ENCODE measurements around the gene RNF26. TPM values are rescaled to one million over a fixed set of nuclear protein-coding genes. Genes with fewer than 3 reads are reported as not detected.

The RNF26 gene
- total and polyA plus RNA-seq, 2 of the 4 experiments (the other 2 are of a cell fraction): 3.4 to 36.7 TPM

DNA sequence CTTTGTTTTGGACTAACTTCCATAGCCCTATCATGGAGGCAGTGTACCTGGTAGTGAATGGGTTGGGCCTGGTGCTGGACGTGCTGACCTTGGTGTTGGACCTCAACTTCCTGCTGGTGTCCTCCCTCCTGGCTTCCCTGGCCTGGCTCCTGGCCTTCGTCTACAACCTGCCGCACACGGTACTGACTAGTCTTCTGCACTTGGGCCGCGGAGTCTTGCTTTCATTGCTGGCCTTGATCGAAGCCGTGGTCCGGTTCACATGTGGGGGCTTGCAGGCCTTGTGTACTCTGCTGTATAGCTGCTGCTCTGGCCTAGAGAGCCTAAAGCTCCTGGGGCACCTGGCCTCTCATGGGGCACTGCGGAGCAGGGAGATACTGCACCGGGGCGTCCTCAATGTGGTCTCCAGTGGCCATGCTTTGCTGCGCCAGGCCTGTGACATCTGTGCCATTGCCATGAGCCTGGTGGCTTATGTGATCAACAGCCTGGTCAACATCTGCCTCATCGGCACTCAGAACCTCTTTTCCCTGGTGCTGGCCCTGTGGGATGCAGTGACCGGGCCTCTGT lies 846 bp downstream of the RNF26 start:
- ChIA-PET CTCF (interaction anchor here (1.1 kb wide), 1 partner anchor 240 kb away, joined by 3 read pairs; a partner anchor contains a TSS), POLR2A (ENCODE audit: unreplicated experiment) (no interaction called here)
- DNase-seq (no peak), ATAC-seq (ENCODE audit: low read depth) (no peak)
- Histone ChIP-seq H3K4me1 (ENCODE audit: control insufficient read depth, insufficient read depth, low read length) (peaks cover 23% of the 10 kb centered on the region), H3K4ac (ENCODE audit: low read depth, low read length) (peak overlapping the region; percentile 94), H3K9ac (ENCODE audit: low read depth, low read length) (peak overlapping the region; percentile 90), H4K20me1 (ENCODE audit: insufficient read depth, low read length) (peaks cover 5% of the 10 kb centered on the region; the same call in 1 of the 2 replicates), H3K23ac (ENCODE audit: low read depth, low read length) (peak overlapping the region; percentile 60), H2BK120ac (ENCODE audit: low read depth, low read length) (peak overlapping the region; percentile 40; the same call in 1 of the 2 replicates), H3K18ac (ENCODE audit: low read depth, low read length) (no peak overlapping the region), H2BK15ac (ENCODE audit: low read depth, low read length) (0 out of 3 replicates have a peak overlapping the region, but pooled peaks have one; percentile 8), H3K14ac (replicated peaks; ENCODE audit: low read depth, low read length) (peak overlapping the region; percentile 95), H3K4me2 (ENCODE audit: low read depth, low read length) (peak overlapping the region; percentile 78), H2BK20ac (ENCODE audit: low read depth, low read length) (no peak overlapping the region), H2BK5ac (ENCODE audit: low read depth, low read length, poor library complexity, severe bottlenecking) (no peak overlapping the region), H2AFZ (replicated peaks; ENCODE audit: low read length, poor library complexity) (no peak overlapping the region), H4K5ac (ENCODE audit: low read depth, low read length) (no peak overlapping the region), H3K4me3 (ENCODE audit: insufficient read depth, low read depth, low read length) (peak overlapping the region; percentile 77), H2AK9ac (replicated peaks; ENCODE audit: low read depth, low read length, poor library complexity) (peak overlapping the region; percentile 94), H4K8ac (ENCODE audit: low read depth in 2 of 2, low read length in 2 of 2) (peak overlapping the region; percentile 63 to 86), H3K79me1 (ENCODE audit: low read depth in 1 of 2, low read length in 2 of 2) (peaks cover 17 to 38% of the 10 kb centered on the region in 2 experiments; a peak in 3 of 4 replicates), H2AK5ac (ENCODE audit: low read depth, low read length) (peak overlapping the region; percentile 99), H3K36me3 (ENCODE audit: control insufficient read depth, insufficient read depth, low read length) (peaks cover 2% of the 10 kb centered on the region; the same call in 1 of the 2 replicates), H3K27me3 (ENCODE audit: control insufficient read depth, insufficient read depth, low read length) (no peaks in the 10 kb centered on the region), H3K9me3 (ENCODE audit: control insufficient read depth, insufficient read depth, low read length) (no peaks in the 10 kb centered on the region), H3K27ac (ENCODE audit: insufficient read depth, low read length) (peak overlapping the region; percentile 79), H3K56ac (ENCODE audit: extremely low read depth, insufficient read depth, low read length) (peak overlapping the region; percentile 83; the same call in 1 of the 2 replicates), H4K91ac (ENCODE audit: insufficient read depth, low read depth, low read length) (peak overlapping the region; percentile 91), H3K9me1 (ENCODE audit: insufficient read depth, low read length) (peaks cover 14% of the 10 kb centered on the region)
- in situ Hi-C loops (cut with MboI; ENCODE audit: low sequenced_read_pairs) (no loop called here), dilution Hi-C loops (cut with HindIII; ENCODE audit: low sequenced_read_pairs, unreplicated experiment) (no loop called here), intact Hi-C loops (cut with micrococcal nuclease) (loop anchor here (5.0 kb wide), 1 partner anchor 188 kb away; the partner anchor contains the start of gene ABCG4)
- TF ChIP-seq RCOR1 (IDR thresholded peaks at IDR 0.05; ENCODE audit: insufficient replicate concordance, low read length) (no peak), SMC3 (IDR thresholded peaks at IDR 0.05; ENCODE audit: low read depth, low read length) (no peak), BHLHE40 (IDR thresholded peaks at IDR 0.05; ENCODE audit: low read depth, low read length) (no peak), MXI1 (IDR thresholded peaks at IDR 0.05; ENCODE audit: borderline replicate concordance, low read depth, low read length) (no peak), RFX5 (IDR thresholded peaks at IDR 0.05; ENCODE audit: low read depth, low read length) (no peak), CHD1 (IDR thresholded peaks at IDR 0.05; ENCODE audit: low read depth, low read length) (no peak), MAFK (IDR thresholded peaks at IDR 0.05; ENCODE audit: low read depth, low read length) (no peak), POLR2A (IDR thresholded peaks at IDR 0.05; ENCODE audit: low read depth, low read length) (no peak), RAD21 (IDR thresholded peaks at IDR 0.05; ENCODE audit: low read length) (no peak), ELK1 (IDR thresholded peaks at IDR 0.05; ENCODE audit: borderline replicate concordance, low read depth, low read length) (no peak), NFE2L2 (IDR thresholded peaks at IDR 0.05; ENCODE audit: low read depth, low read length) (no peak)
- TF ChIP-seq, protein P1, sequence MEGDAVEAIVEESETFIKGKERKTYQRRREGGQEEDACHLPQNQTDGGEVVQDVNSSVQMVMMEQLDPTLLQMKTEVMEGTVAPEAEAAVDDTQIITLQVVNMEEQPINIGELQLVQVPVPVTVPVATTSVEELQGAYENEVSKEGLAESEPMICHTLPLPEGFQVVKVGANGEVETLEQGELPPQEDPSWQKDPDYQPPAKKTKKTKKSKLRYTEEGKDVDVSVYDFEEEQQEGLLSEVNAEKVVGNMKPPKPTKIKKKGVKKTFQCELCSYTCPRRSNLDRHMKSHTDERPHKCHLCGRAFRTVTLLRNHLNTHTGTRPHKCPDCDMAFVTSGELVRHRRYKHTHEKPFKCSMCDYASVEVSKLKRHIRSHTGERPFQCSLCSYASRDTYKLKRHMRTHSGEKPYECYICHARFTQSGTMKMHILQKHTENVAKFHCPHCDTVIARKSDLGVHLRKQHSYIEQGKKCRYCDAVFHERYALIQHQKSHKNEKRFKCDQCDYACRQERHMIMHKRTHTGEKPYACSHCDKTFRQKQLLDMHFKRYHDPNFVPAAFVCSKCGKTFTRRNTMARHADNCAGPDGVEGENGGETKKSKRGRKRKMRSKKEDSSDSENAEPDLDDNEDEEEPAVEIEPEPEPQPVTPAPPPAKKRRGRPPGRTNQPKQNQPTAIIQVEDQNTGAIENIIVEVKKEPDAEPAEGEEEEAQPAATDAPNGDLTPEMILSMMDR (conservative IDR thresholded peaks at IDR 0.05; ENCODE audit: low read depth, low read length): no peak
- BruUV-seq (replicated peaks): no TSS peak
- 72% methylated on average over 5 of the region's 15 CpGs; no CpG with 5 or more reads in 1 of the 2 experiments for WGBS, 2 experiments (ENCODE audit: extremely low coverage in 2 of 2, insufficient read length in 1 of 2)

Data from IMR-90 (cell line).